ENCODE results near the gene NHEJ1.

DNA sequence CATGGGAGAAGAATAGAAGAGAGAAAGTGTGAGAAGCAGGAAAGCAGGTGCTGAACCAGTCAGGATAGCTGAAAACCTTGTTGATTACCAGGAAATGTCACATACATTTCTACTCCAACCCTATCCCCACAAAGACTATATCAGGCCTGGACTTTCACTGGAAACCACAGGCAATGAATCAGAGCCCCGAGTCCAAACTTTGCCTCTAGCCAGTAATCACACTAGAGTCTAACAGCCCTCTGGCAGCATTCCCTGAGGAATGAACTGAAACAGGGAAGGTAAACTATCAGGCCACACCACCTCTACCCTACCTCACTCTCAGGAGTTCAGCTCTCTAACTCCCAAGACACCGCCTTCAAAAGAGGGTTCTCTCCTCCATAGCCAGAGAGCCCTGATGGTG lies 81.2 kb downstream of the NHEJ1 start:
- TF ChIP-seq, protein P1, sequence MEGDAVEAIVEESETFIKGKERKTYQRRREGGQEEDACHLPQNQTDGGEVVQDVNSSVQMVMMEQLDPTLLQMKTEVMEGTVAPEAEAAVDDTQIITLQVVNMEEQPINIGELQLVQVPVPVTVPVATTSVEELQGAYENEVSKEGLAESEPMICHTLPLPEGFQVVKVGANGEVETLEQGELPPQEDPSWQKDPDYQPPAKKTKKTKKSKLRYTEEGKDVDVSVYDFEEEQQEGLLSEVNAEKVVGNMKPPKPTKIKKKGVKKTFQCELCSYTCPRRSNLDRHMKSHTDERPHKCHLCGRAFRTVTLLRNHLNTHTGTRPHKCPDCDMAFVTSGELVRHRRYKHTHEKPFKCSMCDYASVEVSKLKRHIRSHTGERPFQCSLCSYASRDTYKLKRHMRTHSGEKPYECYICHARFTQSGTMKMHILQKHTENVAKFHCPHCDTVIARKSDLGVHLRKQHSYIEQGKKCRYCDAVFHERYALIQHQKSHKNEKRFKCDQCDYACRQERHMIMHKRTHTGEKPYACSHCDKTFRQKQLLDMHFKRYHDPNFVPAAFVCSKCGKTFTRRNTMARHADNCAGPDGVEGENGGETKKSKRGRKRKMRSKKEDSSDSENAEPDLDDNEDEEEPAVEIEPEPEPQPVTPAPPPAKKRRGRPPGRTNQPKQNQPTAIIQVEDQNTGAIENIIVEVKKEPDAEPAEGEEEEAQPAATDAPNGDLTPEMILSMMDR (conservative IDR thresholded peaks at IDR 0.05; ENCODE audit: low read length), result no peak
- TF ChIP-seq EZH2phosphoT487 (IDR thresholded peaks at IDR 0.05; ENCODE audit: borderline replicate concordance, low read depth, low read length), result no peak
